ENCODE measurements around the gene NPAS3.

GRCh38 chr14:33271891-33272290, 333.2 kb downstream of the NPAS3 start:
- TF ChIP-seq REST (IDR thresholded peaks at IDR 0.05; ENCODE audit: insufficient replicate concordance, low read depth) (no peak), CTCF (IDR thresholded peaks at IDR 0.05; ENCODE audit: insufficient read depth, low read length) (no peak), POLR2AphosphoS5 (IDR thresholded peaks at IDR 0.05; ENCODE audit: low read depth) (no peak), GABPA (IDR thresholded peaks at IDR 0.05; ENCODE audit: low read depth) (no peak), SPI1 (IDR thresholded peaks at IDR 0.05; ENCODE audit: borderline replicate concordance, low read depth) (no peak)

Measured in HL-60 (cell line).